Astrocyte of the cerebellum (primary cell): ENCODE results near the gene OR10AD1.
A peak's percentile ranks its signal among the peaks of the same experiment; 100 is the strongest.
"Not testable (repeated sequence)": the region's sequence is repeated elsewhere in the genome, so short reads cannot be mapped to it uniquely, and the experiment has no call there.

ENCODE experiments used
- DNase-seq: peaks from one replicate; pipeline ENCODE4 v3.0.0-alpha.2; 2011; ENCODE audit warnings: low read depth
- H3K4me3 ChIP-seq: 2 replicates; pipeline ENCODE4 v1.5.1; 2011; ENCODE audit warnings: mild to moderate bottlenecking, low read depth, low read length, moderate library complexity
- in situ Hi-C: cut with HindIII; loops from 2 replicates; pipeline ENCODE4 v1.10.0; 2017; ENCODE audit warnings: low sequenced_read_pairs
- TF ChIP-seq, protein P1 (sequence below): IDR thresholded peaks from 2 replicates; pipeline ENCODE4 v1.5.1; 2012; ENCODE audit warnings: low read length, low read depth, moderate library complexity, mild to moderate bottlenecking; ENCODE audit errors: missing control alignments

The OR10AD1 gene

DNA sequence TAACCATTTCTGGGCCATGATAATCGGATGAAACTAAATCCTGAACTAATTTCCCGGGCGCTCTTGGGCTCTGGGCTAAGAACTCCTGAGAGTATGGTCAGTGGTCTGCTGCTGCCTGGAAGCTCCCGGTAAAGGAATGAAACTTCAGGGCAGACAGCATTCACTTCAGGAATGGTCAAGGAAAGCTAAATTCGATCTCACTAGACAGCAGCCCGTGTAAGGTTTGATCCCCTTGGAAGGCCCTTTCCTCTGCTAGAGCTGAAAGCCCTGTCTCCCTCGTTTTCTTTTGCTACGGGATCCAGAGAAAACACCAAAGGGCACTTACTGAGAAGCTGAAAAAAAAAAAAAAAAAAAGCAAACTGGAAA is 46.5 kb downstream of the OR10AD1 start:
- in situ Hi-C loops: no loop called here
- TF ChIP-seq, protein P1, sequence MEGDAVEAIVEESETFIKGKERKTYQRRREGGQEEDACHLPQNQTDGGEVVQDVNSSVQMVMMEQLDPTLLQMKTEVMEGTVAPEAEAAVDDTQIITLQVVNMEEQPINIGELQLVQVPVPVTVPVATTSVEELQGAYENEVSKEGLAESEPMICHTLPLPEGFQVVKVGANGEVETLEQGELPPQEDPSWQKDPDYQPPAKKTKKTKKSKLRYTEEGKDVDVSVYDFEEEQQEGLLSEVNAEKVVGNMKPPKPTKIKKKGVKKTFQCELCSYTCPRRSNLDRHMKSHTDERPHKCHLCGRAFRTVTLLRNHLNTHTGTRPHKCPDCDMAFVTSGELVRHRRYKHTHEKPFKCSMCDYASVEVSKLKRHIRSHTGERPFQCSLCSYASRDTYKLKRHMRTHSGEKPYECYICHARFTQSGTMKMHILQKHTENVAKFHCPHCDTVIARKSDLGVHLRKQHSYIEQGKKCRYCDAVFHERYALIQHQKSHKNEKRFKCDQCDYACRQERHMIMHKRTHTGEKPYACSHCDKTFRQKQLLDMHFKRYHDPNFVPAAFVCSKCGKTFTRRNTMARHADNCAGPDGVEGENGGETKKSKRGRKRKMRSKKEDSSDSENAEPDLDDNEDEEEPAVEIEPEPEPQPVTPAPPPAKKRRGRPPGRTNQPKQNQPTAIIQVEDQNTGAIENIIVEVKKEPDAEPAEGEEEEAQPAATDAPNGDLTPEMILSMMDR: no peak
- DNase-seq: no peak
- H3K4me3 ChIP-seq: peak overlapping the region; percentile 99

GRCh38 chr12:48155786-48156185 is 47.3 kb downstream of the OR10AD1 start:
- H3K4me3 ChIP-seq, in situ Hi-C loops, DNase-seq: not testable (repeated sequence)
